ENCODE measurements around the gene ACSS1.
A peak's percentile ranks its signal among the peaks of the same experiment; 100 is the strongest.

Gene ACSS1

GRCh38 chr20:24992487-24993205 is 65.3 kb downstream of the ACSS1 start, which contains the start of gene APMAP:
TSS of gene APMAP (minus strand) at chr20:24992751. CDS start at chr20:24992688, 63 bp downstream.
- DNase-seq, result peak; percentile 93

- no peak for DNase-seq
Observed at GRCh38 chr20:24991897-24992486, 65.9 kb downstream of the ACSS1 start.

GRCh38 chr20:24990810-24991252 is 67.1 kb downstream of the ACSS1 start:
- peak; percentile 78 for DNase-seq

- peak; percentile 17 for DNase-seq
Observed at GRCh38 chr20:24989162-24989561, 68.8 kb downstream of the ACSS1 start.

- peak; percentile 13 for DNase-seq
Observed at GRCh38 chr20:24987873-24988835, 69.8 kb downstream of the ACSS1 start.

- peak; percentile 4 for DNase-seq
Observed at GRCh38 chr20:24987244-24987643, 70.7 kb downstream of the ACSS1 start.

- peak; percentile 24 for DNase-seq
Observed at GRCh38 chr20:24986436-24987015, 71.4 kb downstream of the ACSS1 start.

- no peak for DNase-seq
Observed at GRCh38 chr20:24985802-24986201, 72.1 kb downstream of the ACSS1 start.

- DNase-seq, result no peak
Observed at GRCh38 chr20:24984961-24985640, 72.8 kb downstream of the ACSS1 start.

GRCh38 chr20:24983896-24984295 is 74.0 kb downstream of the ACSS1 start:
- DNase-seq, result no peak

- DNase-seq, result no peak
Observed at GRCh38 chr20:24981790-24982189, 76.1 kb downstream of the ACSS1 start.

GRCh38 chr20:24981282-24981681 is 76.7 kb downstream of the ACSS1 start:
- no peak for DNase-seq

- no peak for DNase-seq
Observed at GRCh38 chr20:24980291-24981053, 77.5 kb downstream of the ACSS1 start.

GRCh38 chr20:24979036-24979960 is 78.6 kb downstream of the ACSS1 start:
- DNase-seq, result no peak

GRCh38 chr20:24978513-24978912 is 79.4 kb downstream of the ACSS1 start:
- no peak for DNase-seq

GRCh38 chr20:24977797-24978196 is 80.1 kb downstream of the ACSS1 start:
- DNase-seq, result peak; percentile 29

- DNase-seq, result peak; percentile 10
Observed at GRCh38 chr20:24977336-24977735, 80.6 kb downstream of the ACSS1 start.

GRCh38 chr20:24972341-24972740 is 85.6 kb downstream of the ACSS1 start:
- no peak for DNase-seq

- DNase-seq, result no peak
Observed at GRCh38 chr20:24971376-24972101, 86.4 kb downstream of the ACSS1 start.

GRCh38 chr20:24970754-24971153 is 87.2 kb downstream of the ACSS1 start:
- DNase-seq, result no peak

Measured in islet precursor cell (in vitro differentiated cells).